Medulla oblongata (tissue), 1 donor: ENCODE measurements around the gene PTPRK.

ENCODE experiments used
- DNase-seq: peaks from one replicate; pipeline ENCODE4 v3.0.0-alpha.2; 2015; ENCODE audit errors: extremely low spot score

PTPRK gene

DNA sequence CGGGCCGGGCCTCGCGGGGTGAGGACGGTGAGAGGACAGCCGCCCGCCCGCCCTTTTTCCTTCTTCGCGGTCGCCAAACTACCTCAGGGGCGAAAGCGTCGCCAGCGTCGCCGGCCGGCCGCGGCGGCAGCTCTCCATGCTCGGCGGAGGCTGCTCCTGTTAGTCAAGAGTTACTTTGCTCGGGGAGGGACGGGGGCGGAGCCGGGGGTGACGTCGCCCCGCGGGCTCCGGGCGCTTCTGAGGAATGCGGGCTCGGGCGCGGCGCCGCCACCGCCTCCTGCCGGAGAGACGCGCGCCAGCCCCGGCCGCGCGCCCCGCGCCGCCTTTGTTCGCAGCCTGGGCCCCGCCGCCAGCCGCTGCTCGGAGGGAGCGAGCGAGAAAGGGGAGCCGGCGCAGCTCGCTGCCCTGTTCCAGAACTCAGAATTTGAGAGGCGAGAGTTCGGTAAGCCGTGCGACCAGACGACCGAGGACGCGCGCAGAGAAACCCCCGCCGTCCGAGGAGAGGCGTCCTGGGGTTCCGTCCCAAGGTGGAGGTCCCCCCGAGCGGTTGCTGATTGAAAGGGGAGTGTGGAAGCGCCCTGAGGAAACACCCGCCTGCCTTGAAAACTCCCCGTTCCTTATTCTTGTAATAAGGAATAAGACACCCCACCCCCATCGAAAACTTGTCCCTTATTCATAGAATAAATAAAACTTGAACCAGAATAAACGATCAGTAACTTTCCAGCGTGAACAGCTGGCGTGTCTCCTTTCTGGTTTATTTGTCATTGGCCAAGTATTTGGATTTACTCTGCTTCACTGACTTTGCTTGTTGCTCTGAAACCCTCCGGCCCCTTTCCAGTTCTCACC is at the start of gene PTPRK:
Gene PTPRK, minus strand, starts transcription at position 164 of the 846 bp plus-strand sequence. CDS start 241 bp downstream, outside the sequence.
- peak; percentile 94 for DNase-seq

DNA sequence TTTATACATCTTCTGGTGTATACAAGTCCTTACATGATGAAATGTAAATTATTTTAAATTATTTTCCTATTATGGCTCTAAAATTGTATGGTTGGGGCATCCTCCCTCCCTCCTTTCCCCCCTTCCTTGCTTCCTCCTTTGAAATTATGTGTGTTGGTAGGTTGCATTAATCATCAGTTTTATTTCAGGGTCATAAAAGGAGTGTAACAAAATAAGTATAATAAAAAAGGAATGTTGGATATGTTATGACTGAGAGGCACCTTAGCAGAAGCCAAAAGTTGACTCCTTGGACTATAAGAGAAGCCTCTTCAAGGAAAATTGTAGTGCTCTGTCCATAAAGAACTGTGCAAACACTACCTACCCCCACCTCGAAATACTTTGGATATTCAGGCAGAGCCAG is 46.6 kb upstream of the PTPRK start:
- DNase-seq: no peak

DNA sequence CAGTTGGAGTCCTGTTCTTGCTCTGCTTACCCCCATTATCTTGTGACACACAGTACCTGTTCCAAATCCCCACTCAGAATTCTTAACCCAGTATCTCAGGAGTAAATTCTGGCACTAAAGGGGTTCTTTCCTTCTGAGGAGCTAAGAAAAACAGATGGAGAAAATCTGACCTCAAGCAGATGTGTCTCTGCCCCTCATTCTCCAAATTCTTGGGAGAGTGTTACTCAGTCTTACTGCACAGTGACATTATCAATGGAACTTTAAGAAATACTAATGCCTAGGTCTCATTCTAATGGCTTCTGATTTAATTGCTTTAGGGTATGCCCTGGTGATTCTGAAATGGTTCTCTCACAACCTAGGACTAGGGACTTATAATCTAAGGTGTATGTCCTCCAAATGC is 40.6 kb upstream of the PTPRK start:
- no peak for DNase-seq

DNA sequence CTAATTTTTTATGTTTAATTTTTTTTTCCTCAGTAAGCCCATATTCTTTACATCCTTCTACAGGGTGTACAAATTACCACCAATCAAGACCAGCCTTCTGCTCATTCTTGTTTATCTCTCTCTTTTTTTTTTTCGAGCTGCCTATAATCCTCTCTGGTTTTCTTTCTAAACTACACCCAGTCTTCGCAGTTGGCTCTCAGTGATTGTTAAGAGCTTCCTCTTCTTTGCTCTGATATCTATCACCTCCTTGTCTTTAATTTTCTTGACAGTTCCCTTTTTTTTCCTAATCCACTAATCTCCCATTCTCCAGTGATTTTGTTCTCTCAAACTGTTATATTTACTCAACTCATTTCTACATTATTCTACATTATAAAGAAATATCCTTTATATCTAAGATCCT is 38.5 kb upstream of the PTPRK start:
- no peak for DNase-seq

DNA sequence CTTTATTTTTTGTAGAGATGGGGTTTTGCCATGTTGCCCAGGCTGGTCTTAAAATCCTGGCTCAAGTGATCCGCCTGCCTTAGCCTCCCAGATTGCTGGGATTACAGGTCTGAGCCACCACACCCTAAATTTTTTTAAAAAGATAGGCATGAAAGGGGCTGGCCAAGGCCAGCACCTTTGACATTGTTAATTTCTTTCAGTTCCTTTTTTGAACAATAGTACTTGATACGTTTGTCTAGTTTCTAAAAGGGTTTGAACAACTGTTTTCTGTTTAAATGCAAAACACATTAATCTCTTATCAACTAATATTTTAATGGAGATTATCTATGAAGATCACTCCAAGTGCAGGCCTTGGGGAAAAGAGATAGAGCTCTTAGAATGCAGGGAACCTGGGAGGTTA is 37.6 kb upstream of the PTPRK start:
- no peak for DNase-seq

DNA sequence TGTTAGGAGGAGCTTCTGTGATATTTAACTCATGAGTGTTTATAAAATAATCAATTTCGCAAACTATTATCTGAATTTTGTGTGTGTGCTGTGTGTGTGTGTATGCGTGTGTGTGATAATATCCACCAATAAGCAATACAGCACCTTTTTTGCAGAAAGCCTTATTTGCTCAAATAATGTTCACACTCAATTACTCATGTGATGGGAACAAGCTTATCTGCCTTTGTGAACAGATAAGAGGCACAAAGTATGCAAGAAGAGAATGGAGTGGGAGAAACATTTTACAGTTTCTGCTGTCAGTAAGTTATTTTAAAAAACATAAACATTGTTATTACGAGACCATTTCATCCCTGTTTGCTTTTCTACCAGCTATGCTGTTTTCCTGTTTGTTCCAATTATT is 36.7 kb upstream of the PTPRK start:
- no peak for DNase-seq

DNA sequence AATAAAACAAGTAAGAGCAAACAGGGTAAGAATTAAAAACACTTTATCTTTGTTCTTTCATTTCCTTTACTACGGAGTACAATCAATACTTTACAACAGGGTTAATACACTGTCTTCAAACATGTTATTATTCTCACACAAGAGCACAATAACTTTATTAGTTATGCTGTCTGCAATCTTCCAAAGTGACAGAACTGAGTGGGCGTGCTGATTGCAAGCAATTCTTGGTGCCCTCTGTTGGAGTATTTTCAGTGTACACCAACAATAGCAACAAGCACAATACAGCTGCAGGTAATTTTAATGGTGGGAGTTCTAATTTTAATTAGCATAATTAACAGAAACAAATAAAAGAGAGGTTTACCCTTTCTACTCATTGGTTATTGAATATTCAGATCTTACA is 33.9 kb upstream of the PTPRK start:
- DNase-seq: peak; percentile 52

DNA sequence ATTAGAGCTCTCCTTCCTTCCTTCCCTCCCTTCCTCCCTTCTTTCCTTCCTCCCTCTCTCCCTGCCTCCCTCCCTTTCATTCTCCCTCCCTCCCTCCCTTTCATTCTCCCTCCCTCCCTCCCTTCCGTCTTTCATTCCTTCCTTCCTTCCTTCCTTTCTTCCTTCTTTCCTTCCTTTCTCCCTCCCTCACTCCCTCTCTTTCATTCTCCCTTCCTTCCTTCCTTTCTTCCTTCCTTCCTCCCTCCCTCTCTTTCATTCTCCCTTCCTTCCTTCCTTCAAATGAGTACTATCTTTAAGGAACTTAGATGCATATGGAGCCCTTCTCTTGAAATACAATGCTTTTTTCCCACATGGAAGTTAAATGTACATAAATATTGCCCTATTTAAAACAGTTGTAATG is 20.9 kb upstream of the PTPRK start:
- no peak for DNase-seq

DNA sequence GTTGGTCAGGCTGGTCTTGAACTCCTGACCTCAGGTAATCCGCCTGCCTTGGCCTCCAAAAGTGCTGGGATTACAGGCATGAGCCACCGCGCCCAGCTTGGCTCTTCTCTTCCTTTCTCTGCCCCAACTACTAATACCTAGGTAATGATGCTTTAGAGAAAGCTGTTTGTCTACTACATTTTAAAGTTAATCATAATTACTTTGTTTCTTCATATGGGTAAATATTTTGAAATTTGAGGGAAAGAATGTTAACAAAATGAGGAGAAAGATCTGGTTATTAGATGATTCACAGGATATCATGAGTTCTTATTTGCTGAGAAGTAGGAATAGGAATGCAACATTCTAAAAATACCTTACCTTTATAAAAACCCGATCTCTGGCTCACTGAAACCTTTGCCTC is 18.4 kb upstream of the PTPRK start:
- DNase-seq: no peak

DNA sequence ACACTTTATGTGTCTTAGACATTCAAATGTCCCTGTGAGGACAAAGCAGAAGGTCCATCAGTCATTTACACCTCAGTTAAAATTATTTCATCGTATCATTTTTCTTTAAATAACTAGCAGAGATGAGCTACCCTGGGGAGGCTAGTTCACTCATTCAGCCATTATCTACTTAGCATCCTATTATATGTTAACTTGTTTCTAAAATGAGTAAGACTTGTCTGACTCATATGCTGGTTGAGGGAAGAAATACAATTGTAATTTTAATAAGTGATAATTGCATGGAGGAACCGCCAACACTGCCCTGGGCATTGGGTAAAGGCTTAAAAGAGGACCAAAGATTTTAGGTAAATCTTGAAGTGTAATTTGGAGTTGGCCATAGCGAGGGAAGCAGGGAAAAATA is 12.4 kb upstream of the PTPRK start:
- no peak for DNase-seq

DNA sequence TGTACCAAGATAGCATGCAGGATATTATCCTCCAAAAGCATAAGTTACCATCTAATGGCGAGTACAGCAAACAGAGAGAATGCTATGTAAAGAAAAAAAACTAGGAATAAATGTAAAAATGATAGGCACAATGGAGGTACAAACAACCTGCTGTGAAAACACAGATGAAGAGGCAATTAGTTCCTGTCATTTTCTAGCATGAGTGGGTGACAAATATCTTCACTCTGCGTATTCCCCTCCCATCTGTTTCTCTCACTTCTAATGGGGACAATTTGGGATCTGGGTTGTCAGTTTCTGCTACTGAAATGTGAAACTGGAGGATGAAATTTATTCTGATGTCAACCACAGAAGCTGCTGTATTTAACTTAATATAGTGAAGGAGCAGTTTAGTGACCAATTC is 11.7 kb upstream of the PTPRK start:
- no peak for DNase-seq

DNA sequence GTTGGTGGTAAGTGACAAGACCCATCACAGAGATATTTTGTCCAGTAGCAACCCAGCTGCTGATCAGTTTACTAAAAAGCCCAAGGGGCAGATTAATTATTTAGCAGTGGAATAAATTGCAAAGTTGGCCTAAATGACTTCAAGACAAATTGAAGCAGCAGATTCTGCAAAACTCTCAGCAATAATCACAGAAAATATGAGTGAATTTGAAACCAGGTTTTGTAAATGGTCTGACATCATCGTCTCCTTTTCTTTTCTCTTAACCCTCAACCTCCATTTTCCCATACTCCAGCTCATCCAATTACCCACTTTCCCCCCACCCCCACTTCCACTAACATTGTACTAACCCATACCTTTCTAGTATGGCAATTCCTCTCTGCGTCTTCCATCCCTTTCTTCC is 11.3 kb upstream of the PTPRK start:
- DNase-seq: no peak

DNA sequence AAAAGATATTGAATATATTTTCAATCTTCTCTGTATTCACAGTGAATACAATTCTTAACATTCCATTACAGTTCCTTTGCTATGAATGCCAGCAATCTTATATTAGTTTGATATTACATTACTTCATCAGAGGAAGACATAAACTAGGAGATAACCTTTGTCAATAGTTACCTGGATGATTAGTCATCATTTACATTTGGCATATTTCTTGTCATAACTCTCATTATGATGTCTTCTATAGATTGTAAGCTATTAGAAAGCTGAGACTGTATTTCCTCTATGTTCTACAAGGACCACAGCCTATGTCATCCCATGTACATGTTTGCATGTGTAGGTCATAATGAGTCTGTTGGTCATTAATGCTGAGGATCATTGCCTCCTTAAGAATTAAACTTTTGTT is 7.8 kb upstream of the PTPRK start:
- no peak for DNase-seq

DNA sequence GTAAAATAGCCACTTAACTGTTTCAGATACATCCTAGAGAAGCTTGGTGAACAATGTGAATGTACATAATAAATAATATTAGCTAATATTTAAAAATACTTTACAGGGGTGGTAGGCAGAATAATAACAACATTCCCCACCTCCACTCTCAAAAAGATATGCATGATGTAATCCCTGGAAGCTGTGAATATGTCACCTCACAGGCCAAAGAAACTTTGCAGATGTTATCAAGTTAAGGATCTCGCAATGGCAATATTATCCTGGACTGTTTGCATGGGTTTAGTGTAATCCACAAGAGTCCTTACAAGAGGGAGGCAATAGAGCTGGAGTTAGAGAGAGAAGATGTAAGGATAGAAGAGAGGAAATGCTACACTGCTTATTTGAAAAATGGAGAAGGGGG is 7.0 kb upstream of the PTPRK start:
- no peak for DNase-seq

DNA sequence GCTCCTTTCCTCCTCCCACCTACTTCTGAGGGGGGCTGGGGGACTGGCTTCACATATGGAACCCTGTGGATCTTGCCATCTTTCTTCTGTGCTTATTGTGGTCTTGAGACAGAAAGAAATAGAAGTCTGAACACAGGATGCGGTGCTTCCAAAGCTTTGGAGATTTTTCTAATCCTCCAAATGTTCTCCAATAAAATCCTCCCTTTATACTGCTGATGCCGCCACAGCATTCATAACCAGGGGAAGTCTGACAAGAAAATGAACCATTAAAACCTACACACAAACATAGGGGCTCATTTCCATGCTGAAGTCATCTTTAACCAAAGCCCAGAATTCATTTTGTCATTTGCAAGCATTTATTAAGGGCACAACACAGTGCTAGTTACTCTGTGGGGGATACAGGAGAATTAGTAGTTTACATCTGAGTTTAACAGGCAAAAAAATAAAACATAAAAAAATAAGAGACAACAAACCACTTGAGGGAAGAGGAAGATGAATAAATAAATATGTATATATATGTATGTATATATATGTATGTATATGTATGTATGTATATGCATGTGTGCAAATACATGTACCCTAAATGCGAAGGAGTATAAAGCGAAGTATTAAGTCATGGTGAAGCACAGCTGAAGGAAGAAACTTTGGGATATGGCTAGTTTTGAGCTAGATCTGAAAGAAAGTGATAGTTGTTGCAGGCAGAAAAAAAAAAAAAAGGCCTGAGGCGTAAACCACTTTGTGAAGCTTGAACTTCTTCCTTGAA is 5.9 kb upstream of the PTPRK start:
- no peak for DNase-seq

DNA sequence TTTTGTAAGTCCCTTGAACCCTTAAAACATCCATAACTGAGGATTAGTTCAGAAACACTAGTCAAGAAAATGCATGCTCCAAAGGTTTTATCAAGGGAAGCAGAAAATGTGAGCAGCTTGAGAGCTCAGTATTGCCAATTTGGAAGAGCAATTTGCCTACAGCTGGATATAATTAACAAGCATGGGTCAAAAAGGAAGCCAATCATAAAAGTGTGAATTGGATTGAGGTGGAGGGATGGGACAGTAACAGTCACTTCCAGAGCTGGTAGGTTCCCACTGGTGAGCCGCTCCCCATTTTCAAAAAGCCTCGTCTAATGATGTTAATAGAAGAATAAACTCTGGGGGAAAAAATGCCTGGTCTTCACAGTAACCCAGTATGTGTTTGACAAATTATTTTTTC is 5.0 kb upstream of the PTPRK start:
- DNase-seq: no peak

DNA sequence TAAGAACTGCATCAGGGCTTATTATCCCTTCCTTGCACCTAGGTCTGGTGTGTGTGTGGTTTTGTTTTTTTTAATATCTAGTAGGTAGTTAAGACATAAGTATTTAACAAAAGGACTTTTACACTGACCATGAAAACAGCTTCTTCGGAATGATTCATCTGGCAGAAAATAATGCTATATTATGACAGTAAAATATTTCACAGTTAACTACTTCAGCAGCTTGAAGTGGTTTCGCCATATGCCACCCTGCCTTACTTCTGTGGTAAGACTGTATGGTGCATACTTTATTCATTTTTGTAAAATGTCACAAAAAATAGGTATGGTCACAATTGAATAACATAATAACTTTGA is 858 bp upstream of the PTPRK start:
- no peak for DNase-seq

DNA sequence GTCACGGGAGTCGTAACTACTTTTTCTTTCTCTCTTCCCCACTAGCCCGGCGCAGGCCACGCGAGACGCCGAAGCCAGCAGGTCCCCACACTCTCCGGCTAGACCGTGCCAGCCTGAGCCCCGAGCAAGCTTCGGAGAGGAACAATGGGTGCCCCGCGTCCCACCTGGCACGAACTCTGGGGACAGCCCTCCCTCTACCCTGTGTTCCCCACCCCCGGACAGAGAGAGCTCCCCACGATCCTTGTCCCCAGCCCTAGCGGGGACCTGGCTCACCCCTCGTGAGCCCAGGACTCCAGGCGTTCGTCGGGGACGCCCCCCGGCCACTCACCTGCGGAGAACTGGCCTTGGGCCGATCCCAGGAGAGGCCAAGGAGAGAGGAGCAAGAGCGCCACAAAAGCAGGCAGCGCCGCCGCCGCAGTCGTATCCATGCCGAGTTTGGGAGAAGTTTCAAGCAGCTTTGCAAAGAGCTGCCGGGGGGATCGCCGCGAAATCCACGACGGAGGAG is 416 bp downstream of the PTPRK start:
- peak; percentile 70 for DNase-seq

DNA sequence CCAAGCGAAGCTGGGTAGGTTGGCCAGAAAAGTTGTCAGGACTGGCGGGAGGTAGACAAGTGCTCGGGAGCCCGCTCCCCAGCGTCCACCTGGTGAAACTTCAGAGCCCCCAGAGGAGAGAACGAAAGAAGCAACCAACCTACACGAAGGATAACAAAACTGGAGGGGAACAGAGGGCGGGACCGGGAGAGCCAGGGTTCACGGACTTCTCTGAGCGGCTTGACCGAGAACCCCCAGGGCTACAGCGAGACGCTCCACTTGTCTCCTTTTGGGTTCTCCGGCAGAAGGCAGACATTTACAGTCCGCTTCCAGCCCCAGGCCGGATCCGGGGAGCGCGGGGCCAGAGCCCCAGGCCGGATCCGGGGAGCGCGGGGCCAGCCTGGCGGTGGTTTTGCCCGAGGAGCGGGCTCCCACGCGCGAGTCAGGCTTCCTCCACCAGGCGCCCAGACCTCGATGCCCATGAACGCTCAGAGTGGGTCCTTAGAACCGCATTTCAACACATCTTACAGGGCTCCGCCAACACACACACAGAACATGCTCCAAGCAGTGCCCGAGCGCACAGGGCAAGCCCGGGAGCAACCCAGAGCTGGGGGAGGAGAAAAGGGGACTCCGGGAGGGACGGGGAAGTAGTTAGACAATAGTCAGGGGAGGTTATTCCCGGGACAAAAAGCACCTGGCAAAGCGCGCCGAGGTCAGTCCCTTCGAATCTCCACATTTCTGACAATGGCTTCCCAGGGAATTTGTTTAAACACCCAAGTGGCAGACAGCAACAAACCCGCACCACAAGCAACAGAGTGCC is 1.1 kb downstream of the PTPRK start:
- peak; percentile 66 for DNase-seq

DNA sequence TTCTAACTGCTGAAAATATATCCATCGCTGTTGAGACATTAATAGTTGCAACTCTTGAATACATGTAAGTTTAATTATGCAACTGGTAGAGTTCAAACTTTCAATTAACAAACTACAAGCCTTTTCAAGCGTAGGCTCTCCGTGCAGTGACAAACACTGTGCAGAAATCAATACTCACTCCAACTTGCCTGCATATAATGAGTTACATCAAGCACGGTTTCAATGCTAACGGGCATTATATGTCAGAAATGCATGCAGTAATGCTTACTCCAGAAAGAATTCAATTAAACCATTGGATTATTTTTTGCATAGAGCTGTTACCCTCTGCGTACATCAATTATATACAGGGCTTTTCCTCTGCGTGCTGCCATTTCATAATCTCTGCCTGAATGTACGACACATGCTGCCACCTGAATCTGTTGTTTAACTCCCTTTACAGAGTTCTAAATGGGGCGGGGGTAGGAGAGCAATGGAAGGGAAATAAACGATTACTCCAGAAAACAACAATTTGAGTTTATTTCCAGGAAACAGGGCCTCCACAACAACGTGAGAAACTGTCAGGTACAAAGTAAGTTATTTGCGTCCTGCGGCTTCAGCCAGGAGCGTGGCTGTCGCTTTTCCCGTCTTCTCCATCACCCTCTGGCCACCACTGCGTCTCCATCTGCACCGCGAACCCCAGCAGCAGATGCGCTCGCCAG is 1.8 kb downstream of the PTPRK start:
- no peak for DNase-seq

DNA sequence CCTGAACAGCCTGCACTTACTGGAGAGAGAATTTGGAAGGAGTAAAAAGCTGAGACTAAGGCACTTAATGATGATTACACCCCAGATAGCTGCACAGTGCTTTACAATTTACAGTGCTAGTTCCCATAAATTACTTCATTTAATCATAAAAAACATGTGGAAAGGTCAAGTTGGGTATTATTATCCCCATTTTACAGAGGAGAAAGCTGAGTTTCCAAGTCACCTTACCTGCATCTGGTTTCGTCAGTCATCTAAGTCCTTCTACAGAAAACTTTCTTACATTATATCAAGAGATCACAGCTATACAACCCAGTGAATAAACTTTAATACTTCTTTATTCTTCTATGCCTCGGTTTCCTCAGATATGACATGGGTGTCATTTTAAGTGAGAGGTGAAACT is 3.3 kb downstream of the PTPRK start:
- no peak for DNase-seq

DNA sequence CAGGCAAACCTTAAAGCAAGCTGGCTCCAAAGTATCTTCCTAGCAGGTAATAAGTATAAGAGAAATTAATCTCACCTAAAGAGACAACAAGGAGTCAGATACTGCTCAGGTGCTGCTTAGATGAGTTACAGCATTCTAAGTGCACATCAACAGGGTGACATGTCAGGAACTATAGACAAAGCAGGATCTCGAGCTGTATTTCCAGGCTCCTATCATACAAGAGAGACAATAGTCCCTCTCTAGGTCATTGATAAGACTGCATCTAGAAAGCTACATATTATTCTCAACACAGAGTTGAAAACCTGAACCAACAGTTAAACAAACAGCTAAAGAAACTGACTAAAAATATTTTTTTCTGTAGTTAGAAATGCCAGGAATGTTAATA is 3.9 kb downstream of the PTPRK start:
- peak; percentile 74 for DNase-seq
